T-cell (primary cell): Measurements from ENCODE around the gene TTC13. TPM values are rescaled to one million over a fixed set of nuclear protein-coding genes. Genes with fewer than 3 reads are reported as not detected.

ENCODE experiments used
- ATAC-seq, 4 experiments: fragments of 200-7000 bp in 3 of 4; fragments of 150-1000 bp in 1 of 4; cut with Tn5 transposase; replicated peaks in 1 of 4; 1 replicate in 3 of 4; 2 replicates in 1 of 4; pipeline ENCODE4 v1.10.0; 2021; ENCODE audit warnings: moderate library complexity in 3 of 4, mild to moderate bottlenecking in 2 of 4, moderate number of reproducible peaks in 1 of 4
- CTCF ChIA-PET, 2 donors: fragments of 300-600 bp; sonication (Branson Sonifier 250); formaldehyde crosslinking; loops; one replicate each; lab custom pipeline; 2022; ENCODE audit warnings: antibody characterized with exemption in 2 of 2; lab: Charles Lee
- POLR2A ChIA-PET, 2 donors: fragments of 300-600 bp; sonication (Branson Sonifier 250); formaldehyde crosslinking; loops; one replicate each; lab custom pipeline; 2022; ENCODE audit warnings: antibody characterized with exemption in 2 of 2; lab: Charles Lee
- DNase-seq, 35 experiments: peaks; one replicate each; pipeline versions ENCODE4 v3.0.0 to v3.0.0-alpha.2; 2013 to 2023
- H3K27ac ChIP-seq: one replicate; pipeline ENCODE4 v1.5.1; 2013; ENCODE audit warnings: low read length
- H3K27me3 ChIP-seq, 2 experiments: replicated peaks in 1 of 2; 1 replicate in 1 of 2; 2 replicates in 1 of 2; pipeline versions ENCODE4 v1.6.1 to v1.7.0; 2013; ENCODE audit warnings: low read length in 1 of 2, mixed read lengths in 1 of 2; ENCODE audit not compliant: control insufficient read depth in 2 of 2, insufficient read depth in 2 of 2; ENCODE audit errors: extremely low read depth in 1 of 2
- H3K36me3 ChIP-seq, 2 donors: 1 replicate in 1 of 2; 2 replicates in 1 of 2; pipeline versions ENCODE4 v1.6.1 to v1.7.0; 2013; ENCODE audit warnings: low read length in 1 of 2; ENCODE audit not compliant: control insufficient read depth in 2 of 2, insufficient read depth in 1 of 2; ENCODE audit errors: extremely low read depth in 1 of 2
- H3K4me1 ChIP-seq, 2 experiments: 1 replicate in 1 of 2; 2 replicates in 1 of 2; pipeline versions ENCODE4 v1.6.1 to v1.7.0; 2013; ENCODE audit warnings: low read length in 2 of 2, mixed read lengths in 1 of 2; ENCODE audit not compliant: insufficient read depth in 2 of 2, control insufficient read depth in 1 of 2; ENCODE audit errors: extremely low read depth in 1 of 2
- H3K4me3 ChIP-seq, 2 donors: 1 replicate in 1 of 2; 2 replicates in 1 of 2; pipeline versions ENCODE4 v1.5.1 to v1.7.0; 2013; ENCODE audit warnings: mild to moderate bottlenecking in 2 of 2, low read length in 1 of 2, moderate library complexity in 1 of 2; ENCODE audit not compliant: control insufficient read depth in 1 of 2; ENCODE audit errors: extremely low read depth in 1 of 2
- H3K9me3 ChIP-seq: 2 replicates; pipeline ENCODE4 v1.7.0; 2013
- H3K27ac Mint-ChIP-seq, 2 donors: one replicate each; pipeline ENCODE4 v1.8.0; 2020 to 2021; ENCODE audit warnings: mild to moderate bottlenecking in 2 of 2, mixed read lengths in 2 of 2
- H3K27me3 Mint-ChIP-seq, 2 donors: one replicate each; pipeline ENCODE4 v1.8.0; 2021 to 2022; ENCODE audit warnings: mixed read lengths in 2 of 2
- H3K36me3 Mint-ChIP-seq: one replicate; pipeline ENCODE4 v1.8.0; 2021; ENCODE audit warnings: mixed read lengths
- H3K4me1 Mint-ChIP-seq, 3 donors: one replicate each; pipeline ENCODE4 v1.8.0; 2020 to 2022; ENCODE audit warnings: mixed read lengths in 3 of 3, mild to moderate bottlenecking in 1 of 3
- H3K4me3 Mint-ChIP-seq, 3 donors: one replicate each; pipeline ENCODE4 v1.8.0; 2020 to 2022; ENCODE audit warnings: mild to moderate bottlenecking in 3 of 3, mixed read lengths in 3 of 3, moderate library complexity in 3 of 3
- H3K9me3 Mint-ChIP-seq, 3 donors: one replicate each; pipeline ENCODE4 v1.8.0; 2020 to 2022; ENCODE audit warnings: mixed read lengths in 3 of 3
- WGBS: methylation state at CpG from one replicate; pipeline ENCODE4 v1.1.5; 2013; ENCODE audit warnings: missing lambda C conversion rate; ENCODE audit not compliant: insufficient coverage; 5-methylcytosine and 5-hydroxymethylcytosine counted together
- total RNA-seq, 35 experiments: library from RNA in 6 of 35; stranded (reverse) in 6 of 35; fragments of 120-200 nt in 1 of 35; gene quantifications; one replicate each; pipeline versions ENCODE4 v1.2.1 to v1.2.4 and lab custom pipeline; 2013 to 2026

Gene TTC13
- total RNA-seq, 5 donors from 2014 or later (not counting 1 experiment from before 2014, with no cell fraction given): 39.7 to 44.9 (median 42.2) TPM

- H3K4me1 Mint-ChIP-seq: no peaks in the 10 kb centered on the region
Observed at GRCh38 chr1:231000201-231000600, 21.5 kb upstream of the TTC13 start.

GRCh38 chr1:230994860-230995259, 16.2 kb upstream of the TTC13 start:
- WGBS: no CpG with 5 or more reads among the region's 1 CpG
- H3K36me3 Mint-ChIP-seq: peaks cover 28% of the 10 kb centered on the region

More at GRCh38 chr1:231000201-231000600, 21.5 kb upstream of the TTC13 start:
- CTCF ChIA-PET: no interaction called here
- DNase-seq (no peak), ATAC-seq (no peak)
- Histone ChIP-seq H3K4me1 (no peaks in the 10 kb centered on the region), H3K36me3 (peaks cover 11 to 57% of the 10 kb centered on the region in 2 donors), H3K27me3 (no peaks in the 10 kb centered on the region), H3K4me3 (no peak overlapping the region), H3K27ac (no peak overlapping the region), H3K9me3 (no peaks in the 10 kb centered on the region)
- Mint-ChIP-seq H3K4me3 (no peak overlapping the region), H3K27ac (no peak overlapping the region), H3K36me3 (peaks cover 35% of the 10 kb centered on the region), H3K27me3 (no peaks in the 10 kb centered on the region), H3K9me3 (peaks cover 8 to 21% (median 14%) of the 10 kb centered on the region in 3 donors)
- POLR2A ChIA-PET: no interaction called here
- WGBS: no CpG with 5 or more reads among the region's 4 CpGs

GRCh38 chr1:230992100-230992774, 13.6 kb upstream of the TTC13 start:
- no peak overlapping the region for H3K4me3 ChIP-seq
- ATAC-seq (no peak), DNase-seq (no peak)
- H3K9me3 Mint-ChIP-seq: no peaks in the 10 kb centered on the region
- H3K36me3 Mint-ChIP-seq: peaks cover 38% of the 10 kb centered on the region
- H3K36me3 ChIP-seq: peaks cover 5 to 43% of the 10 kb centered on the region in 2 donors
- no peaks in the 10 kb centered on the region for H3K9me3 ChIP-seq
- CTCF ChIA-PET: no interaction called here
- 94% methylated on average over 3 of the region's 7 CpGs for WGBS
- no peaks in the 10 kb centered on the region for H3K4me1 ChIP-seq
- H3K27me3 Mint-ChIP-seq: no peaks in the 10 kb centered on the region
- no peak overlapping the region for H3K27ac ChIP-seq
- peaks cover 0 to 18% (median 3%) of the 10 kb centered on the region in 3 donors for H3K4me1 Mint-ChIP-seq
- no peak overlapping the region for H3K4me3 Mint-ChIP-seq
- H3K27ac Mint-ChIP-seq: no peak overlapping the region
- POLR2A ChIA-PET: no interaction called here
- no peaks in the 10 kb centered on the region for H3K27me3 ChIP-seq

More at GRCh38 chr1:230994860-230995259, 16.2 kb upstream of the TTC13 start:
- Histone ChIP-seq H3K27ac (no peak overlapping the region), H3K4me3 (no peak overlapping the region), H3K9me3 (no peaks in the 10 kb centered on the region), H3K36me3 (peaks cover 14 to 63% of the 10 kb centered on the region in 2 donors), H3K27me3 (no peaks in the 10 kb centered on the region), H3K4me1 (no peaks in the 10 kb centered on the region)
- Mint-ChIP-seq H3K27me3 (no peaks in the 10 kb centered on the region), H3K27ac (no peak overlapping the region), H3K4me3 (no peak overlapping the region), H3K9me3 (no peaks in the 10 kb centered on the region), H3K4me1 (peaks cover 0 to 15% (median 0%) of the 10 kb centered on the region in 3 donors)
- CTCF ChIA-PET: interaction anchor here in 1 of 2 donors (0.7 kb wide), 1 partner anchor 8 kb away, joined by 3 read pairs; no protein-coding TSS in a partner anchor
- ATAC-seq (no peak), DNase-seq (no peak)
- POLR2A ChIA-PET: no interaction called here

DNA sequence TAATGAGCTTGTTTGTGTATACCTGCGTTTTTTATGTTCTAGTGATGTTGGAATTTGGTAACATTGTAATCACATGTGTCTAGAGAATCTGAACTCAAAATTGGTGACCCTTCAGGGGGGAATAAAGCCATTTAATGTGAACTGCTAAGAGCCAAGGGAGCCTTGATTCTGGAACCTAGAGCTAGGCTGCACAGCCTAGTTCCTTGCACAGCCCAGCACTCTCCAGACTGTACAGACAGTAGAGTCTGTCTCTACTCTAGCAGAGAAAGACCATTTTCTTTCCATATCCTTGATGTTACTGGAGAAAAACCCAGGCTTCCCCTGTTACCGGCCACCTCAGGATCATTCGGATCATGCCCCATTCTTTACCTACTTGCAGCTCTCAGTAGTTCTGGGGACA, 8.8 kb upstream of the TTC13 start:
- Histone ChIP-seq H3K27me3 (no peaks in the 10 kb centered on the region), H3K36me3 (peaks cover 8 to 24% of the 10 kb centered on the region in 2 donors), H3K27ac (no peak overlapping the region), H3K9me3 (no peaks in the 10 kb centered on the region), H3K4me1 (no peaks in the 10 kb centered on the region), H3K4me3 (no peak overlapping the region)
- no peak for DNase-seq
- Mint-ChIP-seq H3K9me3 (no peaks in the 10 kb centered on the region), H3K27ac (no peak overlapping the region), H3K4me3 (no peak overlapping the region), H3K36me3 (peaks cover 32% of the 10 kb centered on the region), H3K27me3 (no peaks in the 10 kb centered on the region), H3K4me1 (peaks cover 11 to 35% (median 19%) of the 10 kb centered on the region in 3 donors)
- POLR2A ChIA-PET: no interaction called here
- ATAC-seq: no peak
- WGBS: 100% methylated on average over 3 of the region's 3 CpGs
- CTCF ChIA-PET: no interaction called here

DNA sequence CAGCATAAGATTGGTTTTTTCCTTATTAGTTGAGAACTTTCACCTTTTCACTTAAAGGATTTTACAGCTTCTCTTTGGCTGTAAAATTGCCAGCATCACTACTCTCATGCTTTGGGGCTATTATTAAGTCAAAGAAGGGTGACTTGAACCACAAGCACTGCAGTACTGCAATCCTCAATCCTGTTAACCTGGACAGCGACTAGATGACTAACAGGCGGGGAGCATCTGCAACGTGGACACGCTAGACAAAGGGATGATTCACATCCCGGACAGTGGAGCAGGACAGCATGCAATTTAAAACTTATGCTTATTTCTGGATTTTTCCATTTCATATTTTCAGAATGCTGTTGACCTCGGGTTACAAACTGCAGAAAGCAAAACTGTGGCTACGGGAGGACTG, 8.3 kb upstream of the TTC13 start:
- H3K36me3 Mint-ChIP-seq: peaks cover 28% of the 10 kb centered on the region
- 100% methylated on average over 5 of the region's 7 CpGs for WGBS

DNA sequence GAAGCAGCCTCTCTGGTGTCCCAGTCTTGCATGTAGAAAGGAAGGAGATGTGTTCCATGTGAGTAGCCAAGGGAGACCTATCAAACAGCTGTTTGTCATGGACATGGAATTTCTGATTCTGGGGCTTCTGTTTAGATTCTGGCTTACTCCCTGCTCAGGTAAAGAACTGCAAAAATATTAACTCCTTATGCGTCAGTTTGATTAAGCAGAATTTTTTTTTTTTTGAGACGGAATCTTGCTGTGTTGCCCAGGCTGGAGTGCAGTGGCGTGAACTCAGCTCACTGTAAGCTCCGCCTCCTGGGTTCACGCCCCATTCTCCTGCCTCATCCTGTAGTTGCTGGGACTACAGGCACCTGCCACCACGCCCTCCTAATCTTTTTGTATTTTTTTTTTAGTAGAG, 7.0 kb upstream of the TTC13 start:
- Histone ChIP-seq H3K27ac (no peak overlapping the region), H3K36me3 (peaks cover 3 to 16% of the 10 kb centered on the region in 2 donors), H3K4me3 (no peak overlapping the region), H3K4me1 (peaks cover 0 to under 1% of the 10 kb centered on the region in 2 experiments), H3K27me3 (no peaks in the 10 kb centered on the region), H3K9me3 (no peaks in the 10 kb centered on the region)
- Mint-ChIP-seq H3K4me3 (no peak overlapping the region), H3K9me3 (no peaks in the 10 kb centered on the region), H3K4me1 (peaks cover 11 to 20% (median 19%) of the 10 kb centered on the region in 3 donors), H3K36me3 (peaks cover 19% of the 10 kb centered on the region), H3K27ac (no peak overlapping the region), H3K27me3 (no peaks in the 10 kb centered on the region)
- 100% methylated on average over 1 of the region's 6 CpGs for WGBS
- ATAC-seq (no peak), DNase-seq (no peak)
- POLR2A ChIA-PET: no interaction called here
- CTCF ChIA-PET: interaction anchor here in 1 of 2 donors (0.6 to 1.0 kb wide), 2 partner anchors 69 to 415 kb away, joined by 3 read pairs; no protein-coding TSS in a partner anchor

More for the DNA sequence above, 8.3 kb upstream of the TTC13 start:
- ChIA-PET CTCF (no interaction called here), POLR2A (no interaction called here)
- peaks cover 11 to 31% (median 19%) of the 10 kb centered on the region in 3 donors for H3K4me1 Mint-ChIP-seq
- no peak for DNase-seq
- Histone ChIP-seq H3K27me3 (no peaks in the 10 kb centered on the region), H3K36me3 (peaks cover 4 to 19% of the 10 kb centered on the region in 2 donors), H3K27ac (no peak overlapping the region), H3K4me1 (no peaks in the 10 kb centered on the region), H3K4me3 (no peak overlapping the region), H3K9me3 (no peaks in the 10 kb centered on the region)
- no peak for ATAC-seq
- no peaks in the 10 kb centered on the region for H3K9me3 Mint-ChIP-seq
- no peaks in the 10 kb centered on the region for H3K27me3 Mint-ChIP-seq
- H3K4me3 Mint-ChIP-seq: no peak overlapping the region
- H3K27ac Mint-ChIP-seq: no peak overlapping the region
